ENCODE results near the gene ZNF213.

The ZNF213 gene

DNA sequence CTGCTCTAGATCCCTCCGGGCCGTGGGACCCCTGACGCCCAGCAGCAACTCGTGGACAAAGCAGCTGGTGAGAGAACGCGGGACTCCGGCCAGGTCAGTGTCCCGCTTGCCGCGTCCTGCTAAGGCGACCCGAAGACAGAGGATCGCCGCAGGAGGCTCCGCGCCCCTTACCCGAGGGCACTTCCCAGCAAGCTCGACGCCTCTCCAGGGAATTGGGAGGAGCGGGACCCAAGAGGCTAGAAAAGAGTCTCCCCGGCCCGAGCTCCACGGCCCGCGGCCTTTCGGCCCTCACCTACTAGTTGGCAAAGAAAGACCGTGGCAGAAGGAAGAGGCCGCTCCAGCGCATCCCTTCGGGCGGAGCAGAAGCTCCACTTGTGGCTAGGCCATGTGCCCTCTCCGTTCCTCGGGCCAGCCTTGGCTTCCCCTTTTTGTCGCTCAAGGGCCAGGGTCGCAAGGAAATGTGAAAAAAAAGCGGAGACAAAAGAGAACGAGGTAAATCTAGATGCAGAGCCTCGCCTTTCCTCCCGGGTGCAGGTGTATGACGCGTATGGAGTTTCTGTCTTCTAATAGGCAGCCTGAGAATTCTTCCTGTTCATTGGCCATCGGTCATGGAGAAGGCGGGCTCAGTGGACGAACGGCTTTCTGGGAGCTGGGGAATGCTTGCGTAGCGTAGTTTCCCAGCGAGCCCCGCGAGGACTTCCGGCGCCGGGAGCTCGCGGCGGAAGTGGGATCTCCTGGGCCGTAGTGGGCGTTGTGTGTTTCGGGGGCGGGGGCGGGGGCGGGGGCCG is at the start of gene ZNF213:
Gene ZNF213 (plus strand): TSS at position 692 of the 788 bp plus-strand sequence. CDS start 2,252 bp downstream, outside the sequence.
- peak; percentile 99 for DNase-seq (ENCODE audit: low spot score)

DNA sequence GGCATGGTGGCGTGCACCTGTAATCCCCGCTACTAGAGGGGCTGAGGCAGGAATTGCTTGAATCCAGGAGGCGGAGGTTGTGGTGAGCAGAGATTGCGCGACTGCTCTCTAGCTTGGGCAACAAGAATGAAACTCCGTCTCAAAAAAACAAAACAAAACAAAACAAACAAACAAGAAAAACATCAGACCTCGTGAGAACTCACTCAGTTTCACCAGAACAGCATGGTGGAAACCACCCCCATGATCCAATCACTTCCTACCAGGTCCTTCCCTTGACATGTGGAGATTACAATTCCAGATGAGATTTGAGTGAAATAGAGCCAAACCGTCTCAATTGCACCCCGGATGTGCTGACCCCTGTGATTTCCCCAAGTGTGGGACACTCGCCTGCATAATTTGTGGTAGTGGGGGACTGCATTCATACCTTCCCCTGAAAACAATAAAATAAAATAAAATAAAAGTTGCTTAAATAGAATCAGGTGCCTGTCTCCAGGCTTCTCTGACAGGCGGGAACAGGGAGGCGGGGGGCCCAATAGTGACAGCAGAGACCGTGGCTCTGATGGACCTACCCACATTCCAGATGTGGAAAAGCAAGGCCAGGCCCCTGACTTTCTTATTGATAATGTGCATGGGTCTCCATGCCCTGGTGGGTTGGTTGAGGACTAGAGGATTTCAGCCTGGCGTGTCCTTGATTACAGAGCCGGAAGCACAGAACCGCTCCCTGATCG is 48.8 kb upstream of the ZNF213 start:
- no peak for DNase-seq (ENCODE audit: low spot score)

DNA sequence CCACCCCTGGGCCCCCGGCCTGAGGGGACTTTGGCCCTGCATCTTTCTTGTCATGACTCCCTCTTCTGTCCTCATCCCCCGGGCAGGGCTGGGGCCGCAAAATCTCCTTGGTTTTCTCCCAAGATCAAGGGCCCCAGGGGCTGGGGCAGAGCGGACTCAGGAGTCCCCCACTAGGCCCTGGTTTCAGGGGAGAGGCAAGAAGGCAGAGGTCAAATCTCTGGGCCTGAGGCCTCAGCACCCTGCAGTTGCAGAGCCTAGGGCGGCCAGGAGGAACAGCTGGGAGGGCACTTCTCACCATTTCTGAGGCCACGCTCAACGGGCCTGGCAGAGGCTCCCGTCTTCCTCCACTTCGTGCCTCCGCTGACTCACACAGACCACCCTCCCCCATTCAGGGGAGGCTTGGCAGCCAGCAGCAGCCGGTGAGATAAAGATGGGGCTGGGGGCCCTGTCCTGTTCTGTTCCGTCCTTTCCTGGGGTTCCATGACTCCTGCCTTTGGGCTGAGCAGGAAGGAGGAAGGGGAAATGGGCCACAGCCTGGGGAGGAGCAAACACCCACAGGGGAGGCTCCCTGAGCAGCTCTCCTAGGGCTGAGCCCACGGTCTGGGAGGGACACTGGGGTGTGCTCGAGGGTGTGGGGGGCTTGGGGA is 48.1 kb upstream of the ZNF213 start:
- no peak for DNase-seq (ENCODE audit: low spot score)

- no peak for DNase-seq (ENCODE audit: low spot score)
Measured at GRCh38 chr16:3087243-3088235, 47.3 kb upstream of the ZNF213 start.

DNA sequence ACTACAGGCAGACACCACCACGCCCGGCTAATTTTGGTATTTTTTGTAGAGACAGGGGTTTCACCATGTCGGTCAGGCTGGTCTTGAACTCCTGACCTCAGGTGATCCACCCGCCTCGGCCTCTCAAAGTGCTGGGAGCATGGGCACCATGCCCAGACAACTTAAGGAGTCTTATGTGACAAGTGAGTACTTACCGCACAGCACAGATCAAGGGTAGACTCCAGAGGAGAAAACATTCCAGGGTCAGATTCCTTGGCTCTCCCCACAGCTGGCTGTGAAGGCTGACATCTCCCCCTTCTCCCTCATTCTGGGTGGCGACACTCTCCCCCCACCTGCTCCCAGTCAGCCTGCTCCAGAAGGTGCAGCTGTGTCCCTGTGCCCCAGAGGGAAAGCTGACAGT is 46.4 kb upstream of the ZNF213 start:
- DNase-seq (ENCODE audit: low spot score), result no peak

GRCh38 chr16:3088925-3089716 is 45.7 kb upstream of the ZNF213 start:
- DNase-seq (ENCODE audit: low spot score), result no peak

DNA sequence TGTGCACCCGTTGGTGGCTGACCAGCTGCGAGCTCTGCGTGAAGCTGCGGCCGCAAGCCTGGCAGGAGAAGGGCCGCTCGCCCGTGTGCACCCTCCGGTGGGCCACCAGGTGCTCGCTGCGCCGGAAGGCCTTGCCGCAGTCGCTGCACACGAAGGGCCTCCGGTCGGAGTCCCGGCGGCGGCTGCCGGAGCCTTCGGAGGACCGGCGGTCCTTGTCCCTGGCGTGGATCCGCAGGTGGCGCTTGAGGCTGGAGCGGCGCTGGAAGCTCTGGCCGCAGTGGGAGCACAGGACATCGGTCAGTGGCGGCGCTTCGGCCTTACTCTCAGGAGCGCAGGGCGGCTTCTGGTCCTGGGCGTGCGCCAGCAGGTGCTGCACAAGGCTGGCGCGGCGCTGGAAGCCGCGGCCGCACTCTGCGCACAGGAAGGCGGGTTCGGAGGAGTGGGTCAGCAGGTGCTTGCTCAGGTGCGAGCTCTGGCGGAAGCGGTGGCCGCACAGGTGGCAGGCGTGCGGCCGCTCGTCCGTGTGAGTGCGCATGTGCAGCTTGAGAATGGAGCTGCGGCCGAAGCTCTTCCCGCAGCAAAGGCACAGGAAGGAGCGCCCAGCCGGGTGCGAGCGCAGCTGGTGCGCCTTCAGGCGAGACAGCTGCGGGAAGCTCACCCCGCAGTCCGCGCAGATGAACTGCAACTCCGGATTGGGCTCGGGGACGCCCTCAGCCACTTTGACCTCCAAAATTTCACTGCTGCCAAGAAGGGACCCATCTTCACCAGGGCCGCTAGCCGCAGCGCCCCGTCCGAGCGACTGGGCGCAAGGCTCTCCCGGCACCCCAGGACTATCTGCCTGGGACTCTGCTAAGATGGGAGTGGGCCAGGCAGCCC is 44.9 kb upstream of the ZNF213 start:
- DNase-seq (ENCODE audit: low spot score), result no peak

DNA sequence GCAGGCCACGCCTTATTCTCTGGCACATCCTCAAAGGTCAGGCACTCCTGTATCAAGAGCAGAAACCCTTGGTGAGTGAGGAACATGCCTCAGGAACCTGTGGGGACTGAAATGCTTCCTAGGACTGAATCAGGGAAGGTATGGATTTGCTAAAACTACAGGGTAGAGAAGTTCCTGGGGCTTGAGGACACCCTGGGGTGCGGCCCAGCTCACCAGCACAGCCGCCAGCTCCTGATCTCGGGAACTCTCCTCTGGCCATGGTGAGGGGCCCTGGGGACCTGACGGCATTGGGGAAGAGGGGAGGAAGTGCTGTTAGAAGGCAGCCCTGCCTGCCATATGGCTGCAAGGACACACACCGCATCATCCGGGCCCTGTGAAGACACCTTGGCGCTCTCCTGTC is 43.3 kb upstream of the ZNF213 start:
- DNase-seq (ENCODE audit: low spot score), result no peak

DNA sequence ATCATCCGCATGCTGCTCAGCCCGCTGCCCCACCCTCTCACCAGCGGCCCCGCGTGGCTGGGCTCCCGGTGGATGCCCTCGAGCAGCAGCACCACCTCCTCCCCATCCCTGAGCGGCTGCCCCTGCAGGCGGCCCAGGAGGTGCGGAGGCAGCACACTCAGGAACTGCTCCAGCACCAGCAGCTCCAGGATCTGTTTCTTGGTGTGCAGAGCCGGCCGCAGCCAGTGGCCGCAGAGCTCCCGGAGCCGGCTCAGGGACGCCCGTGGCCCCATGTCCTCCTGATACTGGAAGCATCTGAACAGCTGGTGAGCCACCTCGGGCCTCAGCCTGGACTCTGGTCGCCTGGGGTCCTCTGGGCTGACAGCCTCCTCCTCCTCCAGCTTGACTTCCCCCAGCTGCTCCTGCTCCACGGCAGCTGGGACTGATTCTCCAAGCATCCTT is 42.3 kb upstream of the ZNF213 start:
- DNase-seq (ENCODE audit: low spot score), result no peak

GRCh38 chr16:3094289-3095027 is 40.4 kb upstream of the ZNF213 start:
- peak; percentile 64 for DNase-seq (ENCODE audit: low spot score)

GRCh38 chr16:3095869-3096268 is 39.0 kb upstream of the ZNF213 start:
- DNase-seq (ENCODE audit: low spot score), result no peak

DNA sequence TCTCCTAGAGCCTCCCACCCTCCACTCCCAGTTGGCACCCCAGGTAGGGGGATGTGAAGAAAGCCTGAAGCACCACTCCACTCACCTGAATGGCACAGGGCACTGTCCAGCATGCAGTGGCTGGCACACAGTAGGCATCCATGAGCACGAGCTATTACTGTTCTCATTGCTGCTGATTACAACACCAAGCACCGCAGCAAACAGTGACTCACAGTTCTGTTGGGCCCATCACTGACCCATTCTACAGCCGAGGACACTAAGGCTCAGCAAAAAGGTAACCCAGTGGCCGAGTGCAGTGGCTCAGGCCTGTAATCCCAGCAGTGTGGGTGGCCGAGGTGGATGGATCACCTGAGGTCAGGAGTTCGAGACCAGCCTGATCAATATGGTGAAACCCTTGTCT is 38.5 kb upstream of the ZNF213 start:
- DNase-seq (ENCODE audit: low spot score), result no peak

DNA sequence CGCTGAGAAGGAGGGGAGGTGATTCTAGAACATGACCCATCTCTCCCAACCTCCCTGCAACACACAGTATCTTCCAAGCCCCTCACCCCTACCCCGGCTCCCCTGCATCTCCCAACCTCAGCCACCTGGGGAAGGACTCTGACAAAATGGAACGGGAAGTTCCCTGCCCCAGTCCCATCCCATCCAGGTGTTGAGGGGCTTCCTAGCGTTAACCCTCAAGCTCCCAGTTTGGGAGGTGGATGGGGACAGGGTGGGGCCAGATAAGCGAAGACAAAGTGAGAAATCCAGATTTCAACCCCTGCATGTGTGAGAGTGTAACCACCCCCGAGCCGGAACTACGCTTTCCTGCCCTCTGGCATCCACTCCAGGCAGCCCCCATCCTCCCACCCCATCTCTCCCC is 37.6 kb upstream of the ZNF213 start:
- no peak for DNase-seq (ENCODE audit: low spot score)

- no peak for DNase-seq (ENCODE audit: low spot score)
Measured at GRCh38 chr16:3098459-3099394, 36.1 kb upstream of the ZNF213 start, which contains the start of gene ZSCAN10. ZSCAN10 (minus strand) TSS chr16:3099294; CDS start chr16:3092937, 6,357 bp downstream.

- no peak for DNase-seq (ENCODE audit: low spot score)
Measured at GRCh38 chr16:3099395-3099731, 35.5 kb upstream of the ZNF213 start.

GRCh38 chr16:3099732-3100499 is 34.9 kb upstream of the ZNF213 start:
- peak; percentile 79 for DNase-seq (ENCODE audit: low spot score)

Data from cerebellar cortex (tissue), 1 donor.